GDM1 (cell line): Measurements from ENCODE around the gene GFPT2.
A peak's percentile ranks its signal among the peaks of the same experiment; 100 is the strongest.

Experiments used
- DNase-seq: peaks from one replicate; lab custom pipeline; 2025; lab: John Stamatoyannopoulos, UW

Gene GFPT2

GRCh38 chr5:180353048-180353979 is at the start of gene GFPT2:
GFPT2 (minus strand) TSS chr5:180353336; CDS start chr5:180353217, 119 bp downstream.
- DNase-seq, result peak; percentile 16

- no peak for DNase-seq
These were observed 49.6 kb upstream of the GFPT2 start for GRCh38 chr5:180402716-180403115.

GRCh38 chr5:180401229-180401907 is 48.2 kb upstream of the GFPT2 start:
- DNase-seq, result no peak

- no peak for DNase-seq
These were observed 47.3 kb upstream of the GFPT2 start for GRCh38 chr5:180400416-180400815.

DNA sequence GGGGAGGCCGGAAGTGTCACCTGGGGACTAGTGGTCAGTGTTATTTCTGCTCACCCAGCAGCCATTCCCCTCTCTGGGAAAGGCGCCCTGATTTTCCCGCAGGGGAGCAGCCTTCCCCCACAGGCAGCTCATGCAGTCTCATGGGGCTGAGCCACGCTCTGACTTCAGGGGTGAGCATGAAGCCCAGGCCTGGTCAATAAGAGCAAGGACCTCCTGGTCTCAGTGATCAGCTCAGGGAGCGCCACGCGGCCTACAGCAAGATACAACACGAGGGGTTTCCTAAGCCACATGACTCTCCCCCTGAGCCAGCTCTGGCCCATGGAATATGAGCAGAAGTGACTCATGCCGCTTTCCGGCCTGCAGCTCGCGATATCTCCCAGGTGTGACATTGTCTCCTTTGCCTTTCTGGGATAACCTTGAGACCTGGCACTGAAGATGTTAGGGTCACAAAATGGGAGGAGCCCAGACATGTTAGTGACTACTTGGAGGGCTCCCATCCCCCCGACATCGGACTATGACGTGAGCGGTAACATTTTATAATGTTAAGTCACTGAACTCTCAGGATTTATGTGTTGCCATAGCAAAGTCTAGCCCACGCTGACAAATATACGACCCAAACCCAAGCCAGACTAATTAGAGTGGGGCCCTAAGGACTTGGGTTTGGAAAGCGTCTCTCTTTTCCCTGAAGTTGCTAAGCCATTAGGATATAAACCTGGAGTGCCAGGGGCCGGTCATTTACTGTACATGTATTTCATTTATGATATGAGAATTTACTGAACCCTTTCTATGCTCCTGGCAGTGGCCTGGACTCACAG is 46.5 kb upstream of the GFPT2 start:
- no peak for DNase-seq

DNA sequence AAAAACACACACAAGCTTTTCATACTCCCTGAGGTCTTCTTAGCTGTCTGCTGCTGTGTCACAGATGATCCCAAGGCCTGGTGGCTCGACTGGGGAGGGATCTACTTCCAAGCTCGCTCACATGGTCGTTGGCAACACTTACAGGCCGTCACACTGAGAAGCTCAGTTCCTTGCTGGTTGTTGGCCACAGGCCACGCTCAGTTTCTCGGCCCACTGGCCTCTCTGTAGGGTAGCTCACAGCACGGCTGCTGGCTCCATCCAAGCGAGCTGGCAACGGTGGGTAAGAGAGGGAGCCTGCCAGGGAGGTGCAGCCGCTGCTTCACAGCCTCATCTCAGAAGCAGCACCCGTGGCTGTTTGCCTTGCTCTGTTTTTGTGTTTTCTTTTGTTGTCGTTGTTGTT is 43.8 kb upstream of the GFPT2 start:
- DNase-seq, result no peak

DNA sequence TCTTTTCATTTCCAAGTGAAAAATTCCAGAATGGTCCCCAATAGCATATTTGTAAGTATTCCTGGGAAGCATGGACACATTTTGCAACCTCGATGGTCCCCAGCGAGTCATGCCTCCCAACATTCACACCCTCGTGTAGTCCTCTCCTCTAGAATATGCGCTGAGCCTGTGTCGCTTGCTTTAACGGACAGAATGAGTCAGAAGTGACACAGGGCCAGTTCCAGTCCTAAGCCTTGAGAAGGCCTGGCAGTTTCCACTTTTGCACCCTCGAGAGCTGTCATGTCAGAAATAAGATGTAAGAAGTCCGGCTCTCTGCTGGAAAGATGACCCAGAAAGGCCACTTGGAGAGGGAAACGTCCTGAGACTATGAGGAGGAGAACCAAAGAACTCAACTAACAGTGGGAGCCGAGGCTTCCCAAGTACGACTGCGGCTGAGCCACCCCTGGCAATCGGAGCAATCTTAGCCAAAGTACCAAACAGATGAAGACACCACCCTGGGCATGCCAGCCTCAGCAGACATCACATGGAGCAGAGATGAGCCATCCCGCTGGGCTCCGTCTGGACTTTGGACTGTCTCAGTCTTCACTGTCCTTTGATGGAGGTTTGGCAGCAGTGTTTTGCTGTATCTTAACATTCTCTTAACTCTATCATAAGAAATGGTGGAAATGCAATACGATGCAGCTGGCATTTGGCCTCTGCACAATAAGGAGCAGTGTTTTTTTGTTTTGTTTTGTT is 42.6 kb upstream of the GFPT2 start:
- DNase-seq, result no peak

- DNase-seq, result no peak
These were observed 41.0 kb upstream of the GFPT2 start for GRCh38 chr5:180394031-180394636.

DNA sequence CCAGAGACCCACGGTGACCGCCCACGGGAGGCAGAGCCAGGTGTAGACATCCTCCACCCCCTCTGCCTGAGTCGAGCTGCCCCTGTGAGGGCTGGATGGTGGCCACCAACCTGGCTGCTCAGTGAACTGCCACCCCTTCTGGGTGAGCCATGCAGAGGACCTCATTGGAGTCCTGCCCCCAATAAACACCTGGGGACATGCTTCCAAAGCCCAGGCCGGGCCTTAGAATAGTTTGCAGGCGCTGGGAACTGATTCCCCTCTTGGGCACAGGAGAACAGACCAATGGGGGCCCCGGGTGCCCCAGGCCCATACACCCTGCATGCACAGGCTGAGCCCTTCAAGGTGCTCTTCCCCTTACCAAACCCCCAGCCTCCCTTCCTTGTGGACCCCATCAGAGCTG is 38.1 kb upstream of the GFPT2 start:
- no peak for DNase-seq

DNA sequence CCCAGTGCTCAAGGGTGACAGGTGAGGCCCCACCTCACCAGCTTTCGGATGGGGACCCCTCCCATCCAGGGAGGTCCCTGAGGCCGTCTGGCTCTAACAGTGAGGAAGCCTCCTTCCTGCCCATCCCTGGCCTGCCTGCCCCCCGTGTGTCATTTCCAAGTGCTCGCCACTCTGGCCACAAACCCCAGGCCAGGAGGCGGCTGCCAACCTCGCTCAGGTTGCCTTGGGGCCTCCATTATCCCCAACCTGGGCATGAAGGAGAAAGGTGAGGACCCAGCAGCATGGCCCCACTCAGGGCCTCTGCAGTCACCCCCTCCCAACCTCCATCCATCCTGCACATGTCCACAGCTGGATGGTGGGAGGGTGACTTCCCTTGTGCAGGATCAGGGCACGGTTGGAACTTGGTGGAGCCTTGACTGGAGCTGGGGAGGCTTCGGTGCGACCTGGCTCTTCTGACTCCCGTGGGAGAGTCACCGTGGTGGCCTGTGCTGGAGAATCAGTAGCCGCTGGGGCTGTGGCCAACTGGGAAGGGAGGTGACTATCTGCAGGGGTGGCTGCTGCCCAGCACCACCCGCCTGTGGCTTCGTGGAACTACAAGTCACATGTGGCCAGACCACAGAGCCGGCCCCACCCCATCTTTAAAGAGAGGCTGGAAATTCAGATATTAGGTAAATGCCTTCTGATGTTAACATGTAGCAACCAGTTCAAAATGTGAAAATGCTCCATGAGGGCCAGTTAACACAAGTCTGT is 37.5 kb upstream of the GFPT2 start:
- DNase-seq, result no peak

DNA sequence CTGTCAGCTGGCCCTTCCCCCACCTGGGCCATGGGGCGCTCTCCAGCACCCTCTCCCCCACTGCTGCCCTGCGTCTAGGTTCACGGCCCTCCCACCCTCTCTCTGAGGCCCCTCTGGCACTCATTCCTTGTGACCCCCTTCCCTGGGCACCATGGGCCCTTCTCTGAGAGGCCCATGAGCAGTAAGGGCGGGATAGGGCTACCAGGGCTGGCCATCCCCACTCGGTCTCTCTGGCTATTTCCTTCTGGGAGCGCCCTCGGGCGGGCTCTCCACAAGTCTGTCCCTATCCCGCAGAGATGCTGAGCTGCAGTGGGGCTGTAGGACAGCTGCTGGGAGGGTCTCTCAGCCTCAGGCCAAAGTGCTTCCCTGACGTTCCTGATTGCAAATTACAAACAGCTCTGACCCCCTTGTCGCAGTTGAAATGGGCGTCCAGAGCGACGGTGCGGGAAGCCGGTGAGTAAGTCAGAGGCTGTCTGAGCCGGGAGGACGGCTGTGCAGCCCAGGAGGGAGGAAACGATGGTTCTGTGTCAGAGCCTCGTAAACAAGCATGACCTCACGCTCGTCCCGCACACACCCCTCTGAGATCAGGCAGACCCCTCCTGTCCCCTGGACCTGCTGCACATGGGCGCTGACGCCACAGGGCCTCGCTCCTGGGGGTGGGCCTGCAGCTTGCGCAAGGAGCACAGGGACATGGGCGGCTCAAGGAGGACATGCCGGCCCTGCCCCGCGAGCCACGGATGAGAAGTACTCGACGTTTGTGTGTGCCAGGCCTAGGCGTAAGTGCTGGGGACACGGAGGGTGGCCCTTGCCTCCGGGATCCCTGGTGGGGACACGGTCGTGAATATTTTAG is 36.3 kb upstream of the GFPT2 start:
- DNase-seq, result no peak

GRCh38 chr5:180387798-180388197 is 34.7 kb upstream of the GFPT2 start:
- DNase-seq, result no peak

- DNase-seq, result no peak
These were observed 29.8 kb upstream of the GFPT2 start for GRCh38 chr5:180382926-180383325.

DNA sequence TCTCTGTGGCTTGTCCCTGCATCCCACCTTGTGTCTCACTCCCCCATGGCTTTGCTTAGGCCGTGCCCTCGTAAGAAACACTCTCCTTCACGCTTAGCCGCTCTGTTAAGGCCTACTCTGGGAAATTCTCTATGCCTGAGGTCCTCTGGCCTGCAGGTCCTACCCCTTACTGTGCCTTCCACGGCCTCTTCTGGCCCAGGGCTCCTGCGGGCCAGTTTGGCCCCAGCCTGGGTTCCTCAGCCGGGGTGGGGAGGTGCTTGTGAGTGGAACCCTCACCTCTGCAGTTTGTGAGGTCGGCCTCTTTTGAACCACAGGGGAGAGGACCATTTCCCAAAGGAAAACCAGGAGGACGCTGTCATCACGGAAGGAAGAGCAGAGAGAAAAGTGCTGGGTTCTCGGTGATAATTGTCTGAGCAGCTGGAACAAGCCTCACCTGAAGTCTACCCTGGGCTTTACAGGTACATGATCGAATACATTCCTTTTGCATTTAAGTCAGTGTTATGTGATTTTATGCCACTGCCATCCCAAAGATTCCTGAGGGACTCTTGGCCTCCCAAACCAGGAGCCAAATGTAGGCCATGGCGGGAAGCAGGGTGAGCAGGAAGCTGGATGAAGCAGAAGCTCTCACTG is 28.8 kb upstream of the GFPT2 start:
- no peak for DNase-seq

DNA sequence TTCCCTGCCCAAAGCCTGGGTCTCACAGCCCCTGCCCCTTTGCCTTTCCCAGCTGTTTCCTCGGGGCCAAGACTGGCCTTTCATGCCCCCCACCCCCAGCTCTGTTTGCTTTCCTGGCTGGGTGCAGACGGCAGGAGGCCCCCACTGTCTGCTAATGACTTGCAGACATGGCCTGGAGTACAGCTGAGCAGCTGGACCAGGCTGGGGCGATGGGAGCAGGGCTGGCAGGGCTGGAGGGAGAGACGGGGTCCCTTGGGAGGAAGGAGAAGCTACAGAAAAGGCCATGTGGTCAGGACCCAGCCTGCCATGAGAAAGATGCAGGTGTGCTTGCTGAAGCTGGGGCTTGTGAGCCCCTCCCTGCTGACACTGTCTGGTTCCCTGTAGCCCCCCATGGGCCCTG is 28.3 kb upstream of the GFPT2 start:
- DNase-seq, result no peak

DNA sequence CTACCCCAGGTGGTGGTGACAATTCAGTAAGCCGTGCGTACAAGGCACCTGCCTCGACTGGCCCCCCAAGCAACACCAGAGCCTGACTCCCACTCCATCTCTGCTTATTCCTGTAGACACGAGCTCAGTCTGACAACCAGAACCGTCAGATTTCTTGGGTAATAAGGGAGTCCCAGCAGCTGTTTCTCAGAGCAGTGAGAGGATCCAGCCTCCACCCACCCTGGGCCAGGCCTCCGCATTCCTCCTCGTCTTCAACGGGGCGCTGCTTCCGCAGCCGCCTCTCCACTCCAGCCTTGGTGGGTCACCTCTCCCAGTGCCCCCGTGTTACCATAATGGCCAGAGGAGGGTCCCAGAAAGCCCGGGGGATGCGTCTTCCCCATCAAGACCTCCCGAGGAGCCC is 27.7 kb upstream of the GFPT2 start:
- no peak for DNase-seq

DNA sequence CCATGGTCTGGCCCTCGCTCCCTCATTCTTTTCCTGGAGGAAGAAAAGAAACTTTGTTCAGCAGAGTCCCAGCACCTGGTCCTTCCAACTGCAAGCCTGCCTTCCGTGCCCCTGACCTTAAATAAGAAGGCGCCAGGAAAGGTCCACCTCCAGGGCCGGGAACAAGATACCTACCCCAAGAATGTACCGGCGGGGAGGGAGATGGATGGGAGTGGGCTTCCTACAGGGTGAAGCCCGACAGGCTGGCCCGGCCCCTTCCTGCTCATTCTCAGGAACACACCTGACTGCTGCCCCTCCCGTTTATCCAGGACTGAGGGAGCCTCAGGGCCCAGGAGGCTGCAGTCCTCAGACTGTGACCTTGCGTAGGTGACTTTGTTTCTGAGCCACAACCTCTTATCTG is 27.3 kb upstream of the GFPT2 start:
- DNase-seq, result no peak

GRCh38 chr5:180379355-180380070 is 26.4 kb upstream of the GFPT2 start:
- DNase-seq, result no peak
